Endothelial cell of umbilical vein (primary cell): Measurements from ENCODE around the gene FAM185A. TPM values are rescaled to one million over a fixed set of nuclear protein-coding genes. Genes with fewer than 3 reads are reported as not detected.
A peak's percentile ranks its signal among the peaks of the same experiment; 100 is the strongest.

Source experiments
- BruUV-seq: library from RNA; stranded (reverse); fragments of 400-500 nt; replicated peaks from 2 replicates; lab custom pipeline; 2021; lab: Mats Ljungman, UMichigan
- CTCF ChIA-PET: fragments of 300-600, 350-600 bp; sonication (Branson Sonifier 250); formaldehyde crosslinking; loops from one replicate; lab custom pipeline; 2021; ENCODE audit warnings: antibody characterized with exemption, inconsistent platforms; lab: Charles Lee
- POLR2A ChIA-PET: fragments of 300-600, 350-600 bp; sonication (Branson Sonifier 250); formaldehyde crosslinking; loops from one replicate; lab custom pipeline; 2021; ENCODE audit warnings: antibody characterized with exemption, inconsistent platforms; lab: Charles Lee
- DNase-seq: peaks from one replicate; pipeline ENCODE4 v3.0.0-alpha.2; 2011; ENCODE audit warnings: low read depth, low spot score
- FAIRE-seq: peaks from 2 replicates; lab custom pipeline; 2011; peaks lifted over from hg19 to GRCh38; lab: Jason Lieb, UNC
- H2AFZ ChIP-seq: 2 replicates; pipeline ENCODE4 v1.6.0; 2012; ENCODE audit warnings: low read depth, low read length, control low read depth, inconsistent platforms
- H3K27ac ChIP-seq: 2 replicates; pipeline ENCODE4 v1.5.1; 2011; ENCODE audit warnings: low read depth, mild to moderate bottlenecking, control low read depth, low read length, moderate library complexity; ENCODE audit not compliant: insufficient read depth
- H3K27me3 ChIP-seq, 2 experiments: 2 replicates each; pipeline versions ENCODE4 v1.6.0 to v1.6.1; 2011; ENCODE audit warnings: low read length in 2 of 2, mixed read lengths in 1 of 2; ENCODE audit not compliant: control insufficient read depth in 2 of 2, insufficient read depth in 2 of 2
- H3K36me3 ChIP-seq, 2 experiments: 2 replicates in 1 of 2; 3 replicates in 1 of 2; pipeline ENCODE4 v1.5.1; 2011; ENCODE audit warnings: low read length in 2 of 2, mild to moderate bottlenecking in 1 of 2, moderate library complexity in 1 of 2; ENCODE audit not compliant: control insufficient read depth in 2 of 2, insufficient read depth in 2 of 2; ENCODE audit errors: extremely low read depth in 1 of 2
- H3K4me1 ChIP-seq: 3 replicates; pipeline ENCODE4 v1.5.1; 2011; ENCODE audit warnings: mild to moderate bottlenecking, low read length; ENCODE audit not compliant: control insufficient read depth, insufficient read depth; ENCODE audit errors: extremely low read depth
- H3K4me2 ChIP-seq: 2 replicates; pipeline ENCODE4 v1.6.1; 2011; ENCODE audit warnings: low read length, control low read depth, mixed read lengths; ENCODE audit not compliant: insufficient read depth
- H3K4me3 ChIP-seq, 3 experiments: fragments of 200-600 bp in 1 of 3; sonication (generic), shearing (Covaris generic) in 1 of 3; replicated peaks in 1 of 3; 2 replicates each; pipeline ENCODE4 v1.5.1; 2011 to 2016; ENCODE audit warnings: control low read depth in 3 of 3, low read length in 3 of 3, mild to moderate bottlenecking in 2 of 3, inconsistent platforms in 1 of 3, low read depth in 1 of 3, moderate library complexity in 1 of 3; ENCODE audit not compliant: insufficient read depth in 1 of 3
- H3K79me2 ChIP-seq: 2 replicates; pipeline ENCODE4 v1.6.0; 2012; ENCODE audit warnings: low read length, inconsistent platforms; ENCODE audit not compliant: control insufficient read depth, insufficient read depth
- H3K9ac ChIP-seq: replicated peaks from 2 replicates; pipeline ENCODE3; 2011; ENCODE audit warnings: low read length, control low read depth; ENCODE audit not compliant: insufficient read depth; ENCODE audit errors: extremely low read depth
- H3K9me1 ChIP-seq: replicated peaks from 3 replicates; pipeline ENCODE4 v1.6.0; 2011; ENCODE audit warnings: mild to moderate bottlenecking, low read length; ENCODE audit not compliant: control insufficient read depth, insufficient read depth; ENCODE audit errors: extremely low read depth
- H3K9me3 ChIP-seq: replicated peaks from 2 replicates; pipeline ENCODE4 v1.5.1; 2012; ENCODE audit warnings: low read length, inconsistent platforms; ENCODE audit not compliant: control insufficient read depth, insufficient read depth
- H4K20me1 ChIP-seq: replicated peaks from 2 replicates; pipeline ENCODE3; 2011; ENCODE audit warnings: mild to moderate bottlenecking, low read length; ENCODE audit not compliant: control insufficient read depth, insufficient read depth; ENCODE audit errors: extremely low read depth
- CTCF ChIP-seq, 2 donors: IDR thresholded peaks; 1 replicate in 1 of 2; 2 replicates in 1 of 2; pipeline ENCODE4 v1.5.1; 2011; ENCODE audit warnings: low read length in 2 of 2, mild to moderate bottlenecking in 2 of 2, moderate library complexity in 2 of 2, control low read depth in 1 of 2, inconsistent platforms in 1 of 2, low read depth in 1 of 2; ENCODE audit not compliant: insufficient read depth in 1 of 2; ENCODE audit errors: extremely low read depth in 1 of 2
- EZH2 ChIP-seq: IDR thresholded peaks from 2 replicates; pipeline ENCODE4 v1.6.1; 2012; ENCODE audit warnings: borderline replicate concordance, low read depth, mild to moderate bottlenecking, moderate library complexity, low read length, inconsistent platforms; ENCODE audit not compliant: severe bottlenecking
- FOS ChIP-seq: IDR thresholded peaks from 2 replicates; pipeline ENCODE4 v1.6.1; 2011; ENCODE audit warnings: mild to moderate bottlenecking, low read length, moderate library complexity, borderline replicate concordance; ENCODE audit not compliant: insufficient read depth
- GATA2 ChIP-seq: IDR thresholded peaks from 2 replicates; pipeline ENCODE4 v1.7.0; 2011; ENCODE audit warnings: low read depth, mild to moderate bottlenecking, moderate library complexity, mixed read lengths, low read length; ENCODE audit not compliant: insufficient read length, insufficient read depth
- JUN ChIP-seq: IDR thresholded peaks from 2 replicates; pipeline ENCODE4 v1.6.1; 2011; ENCODE audit warnings: borderline replicate concordance, low read depth; ENCODE audit not compliant: insufficient read length, insufficient read depth
- MAX ChIP-seq: IDR thresholded peaks from 2 replicates; pipeline ENCODE4 v1.6.1; 2011; ENCODE audit not compliant: insufficient read depth, insufficient read length
- MYC ChIP-seq: IDR thresholded peaks from one replicate; pipeline ENCODE4 v1.6.1; 2011; ENCODE audit warnings: mild to moderate bottlenecking, low read depth, low read length
- POLR2A ChIP-seq: IDR thresholded peaks from 2 replicates; pipeline ENCODE4 v1.6.1; 2012; ENCODE audit warnings: low read depth, mild to moderate bottlenecking, control low read depth, low read length
- POLR2AphosphoS5 ChIP-seq: IDR thresholded peaks from 2 replicates; pipeline ENCODE4 v1.6.1; 2012; ENCODE audit warnings: low read depth, mild to moderate bottlenecking, control low read depth, low read length, moderate library complexity; ENCODE audit not compliant: insufficient read depth
- dilution Hi-C: fragments of 300-500 bp; cut with MboI; formaldehyde crosslinking; loops from one replicate; pipeline ENCODE4 v1.15.0; 2019; ENCODE audit warnings: low sequenced_read_pairs; ENCODE audit not compliant: extremely low pct_ligation_motif_present
- intact Hi-C: fragments of 100-400 bp; cut with micrococcal nuclease; formaldehyde crosslinking; loops from one replicate; pipeline ENCODE4 v1.10.0; 2022
- polyA plus RNA-seq, 4 experiments: library from polyadenylated mRNA; depleted of rRNA in 3 of 4; stranded (reverse) in 3 of 4; unstranded in 1 of 4; fragments of >200 nt; gene quantifications; 2 replicates each; pipeline versions ENCODE4 v1.2.1 to v1.2.3, GENCODE V29; 2011 to 2012; ENCODE audit warnings: missing spikeins in 1 of 4
- total RNA-seq: library from RNA; stranded (reverse); gene quantifications from 2 replicates; pipeline ENCODE4 v1.2.3, GENCODE V29; 2021

FAM185A gene
- total and polyA plus RNA-seq, 2 donors (not counting 3 experiments of a cell fraction or from before 2014, with no cell fraction given) = 5.4 to 7.6 TPM

DNA sequence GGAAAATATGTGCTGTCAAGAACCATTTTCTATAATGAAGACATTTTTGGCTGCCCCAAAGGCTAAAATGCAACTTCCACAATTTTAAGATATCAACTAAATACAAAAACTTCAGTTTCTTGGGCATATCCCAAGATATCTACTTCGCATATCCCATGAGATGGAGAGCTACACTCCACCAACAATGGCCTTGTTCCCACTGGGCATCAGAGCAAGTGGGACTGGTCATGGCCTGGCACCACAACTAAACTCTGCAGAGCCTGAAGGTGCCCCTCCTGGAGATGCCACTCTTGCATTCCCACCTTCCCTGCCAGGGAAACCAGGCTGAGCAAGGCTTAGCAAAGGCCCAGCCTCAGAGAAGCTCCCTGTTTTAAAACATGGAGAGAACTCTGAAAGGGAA, 88.2 kb downstream of the FAM185A start:
- dilution Hi-C loops = no loop called here

More for the DNA sequence above, 88.2 kb downstream of the FAM185A start:
- Histone ChIP-seq H3K27ac (peak overlapping the region; percentile 71), H3K4me2 (peak overlapping the region; percentile 51), H3K79me2 (no peaks in the 10 kb centered on the region), H2AFZ (no peak overlapping the region), H3K9me1 (no peaks in the 10 kb centered on the region), H3K4me1 (peaks cover 27% of the 10 kb centered on the region), H3K27me3 (no peaks in the 10 kb centered on the region), H3K4me3 (no peak overlapping the region), H3K36me3 (no peaks in the 10 kb centered on the region), H4K20me1 (no peaks in the 10 kb centered on the region), H3K9ac (peak overlapping the region; percentile 39), H3K9me3 (no peaks in the 10 kb centered on the region)
- intact Hi-C loops = loop anchor here (2.0 kb wide), 1 partner anchor 36 kb away; no protein-coding TSS in a partner anchor
- TSS peak; percentile 78 for BruUV-seq
- DNase-seq (no peak), FAIRE-seq (no peak)
- TF ChIP-seq EZH2 = no peak
- no peak for TF ChIP-seq JUN
- no peak for TF ChIP-seq POLR2AphosphoS5
- TF ChIP-seq CTCF (IDR thresholded peaks at IDR 0.05; ENCODE audit: extremely low read depth in 1 of 2, insufficient read depth in 1 of 2, low read depth in 1 of 2, low read length in 2 of 2) = no peak
- TF ChIP-seq MYC = no peak
- TF ChIP-seq POLR2A = no peak
- TF ChIP-seq GATA2 = no peak
- no peak for TF ChIP-seq MAX
- TF ChIP-seq FOS = no peak
- POLR2A ChIA-PET = interaction anchor here (1.2 kb wide), 1 partner anchor 36 kb away, joined by 3 read pairs; no protein-coding TSS in a partner anchor
- CTCF ChIA-PET = interaction anchor here (0.8 to 1.6 kb wide), 7 partner anchors 9 to 225 kb away, joined by 3 to 7 read pairs (median 4); no protein-coding TSS in a partner anchor
